HEK293 (cell line): Measurements from ENCODE around the gene MSI2.
A peak's percentile ranks its signal among the peaks of the same experiment; 100 is the strongest.

Experiments used
- CTCF ChIA-PET: fragments of 350-600 bp; formaldehyde crosslinking; extraction: SDS; loops from one replicate; lab custom pipeline; 2021; ENCODE audit warnings: antibody characterized with exemption; lab: Yijun Ruan, JAX
- POLR2A ChIA-PET: fragments of 300-600 bp; formaldehyde crosslinking; extraction: SDS; loops from one replicate; lab custom pipeline; 2020; ENCODE audit warnings: antibody characterized with exemption, inconsistent platforms; lab: Yijun Ruan, JAX
- H3K27ac ChIP-seq: fragments of 200-500 bp; sonication (Bioruptor generic); 2 replicates; pipeline ENCODE4 v1.5.1; 2014; ENCODE audit warnings: low read depth, low read length, control low read depth, inconsistent platforms; ENCODE audit errors: extremely low read depth
- H3K36me3 ChIP-seq, 2 experiments: fragments of 200-500 bp in 1 of 2; sonication (Bioruptor generic) in 1 of 2; 1 replicate in 1 of 2; 2 replicates in 1 of 2; pipeline ENCODE4 v1.5.1; 2014 to 2017; ENCODE audit warnings: inconsistent platforms in 2 of 2, low read length in 2 of 2; ENCODE audit not compliant: control insufficient read depth in 2 of 2, insufficient read depth in 1 of 2
- H3K4me1 ChIP-seq: fragments of 200-500 bp; sonication (Bioruptor generic); 2 replicates; pipeline ENCODE4 v1.5.1; 2014; ENCODE audit warnings: mild to moderate bottlenecking, low read length, inconsistent platforms; ENCODE audit not compliant: control insufficient read depth, insufficient read depth
- H3K4me3 ChIP-seq: 2 replicates; pipeline ENCODE4 v1.5.1; 2011; ENCODE audit warnings: low read depth, mild to moderate bottlenecking, control low read depth, low read length, moderate library complexity
- H3K9me3 ChIP-seq: fragments of 200-500 bp; sonication (Bioruptor generic); 2 replicates; pipeline ENCODE4 v1.5.1; 2014; ENCODE audit warnings: low read depth, low read length, inconsistent platforms; ENCODE audit not compliant: control insufficient read depth, insufficient read depth
- BCL6B ChIP-seq: fragments of 450-650 bp; formaldehyde crosslinking; IDR thresholded peaks from 2 replicates; pipeline ENCODE4 v1.5.1; 2017; ENCODE audit warnings: missing biosample characterization, missing genetic modification characterization
- CTCF ChIP-seq: fragments of 450-650 bp; formaldehyde crosslinking; IDR thresholded peaks from 2 replicates; pipeline ENCODE4 v1.5.1; 2016; ENCODE audit warnings: missing biosample characterization, missing genetic modification characterization
- GLI2 ChIP-seq: fragments of 450-650 bp; formaldehyde crosslinking; IDR thresholded peaks from 2 replicates; pipeline ENCODE4; 2017; ENCODE audit warnings: missing biosample characterization, missing genetic modification characterization, low read depth, borderline replicate concordance
- KLF1 ChIP-seq: fragments of 450-650 bp; formaldehyde crosslinking; IDR thresholded peaks from 2 replicates; pipeline ENCODE4 v1.5.1; 2016; ENCODE audit warnings: missing biosample characterization, missing genetic modification characterization
- KLF8 ChIP-seq: fragments of 450-650 bp; formaldehyde crosslinking; IDR thresholded peaks from 2 replicates; pipeline ENCODE4 v1.5.1; 2016; ENCODE audit warnings: missing biosample characterization, missing genetic modification characterization
- PRDM2 ChIP-seq: fragments of 450-650 bp; formaldehyde crosslinking; IDR thresholded peaks from 2 replicates; pipeline ENCODE4 v1.5.1; 2016; ENCODE audit warnings: missing biosample characterization, missing genetic modification characterization, borderline replicate concordance
- SCRT2 ChIP-seq: fragments of 450-650 bp; formaldehyde crosslinking; IDR thresholded peaks from 2 replicates; pipeline ENCODE4 v1.5.1; 2016; ENCODE audit warnings: missing biosample characterization, missing genetic modification characterization
- SP2 ChIP-seq: fragments of 450-650 bp; formaldehyde crosslinking; IDR thresholded peaks from 2 replicates; pipeline ENCODE4 v1.5.1; 2016; ENCODE audit warnings: missing biosample characterization, missing genetic modification characterization
- SP3 ChIP-seq: fragments of 450-650 bp; formaldehyde crosslinking; IDR thresholded peaks from 2 replicates; pipeline ENCODE4 v1.5.1; 2016; ENCODE audit warnings: missing biosample characterization, missing genetic modification characterization
- ZFP3 ChIP-seq: fragments of 450-650 bp; formaldehyde crosslinking; IDR thresholded peaks from 2 replicates; pipeline ENCODE4 v1.5.1; 2016; ENCODE audit warnings: low read depth, missing biosample characterization, missing genetic modification characterization
- ZIC2 ChIP-seq: fragments of 450-650 bp; formaldehyde crosslinking; IDR thresholded peaks from 2 replicates; pipeline ENCODE4 v1.5.1; 2016; ENCODE audit warnings: missing biosample characterization, missing genetic modification characterization
- ZNF146 ChIP-seq: fragments of 450-650 bp; formaldehyde crosslinking; IDR thresholded peaks from 2 replicates; pipeline ENCODE4 v1.5.1; 2016; ENCODE audit warnings: missing biosample characterization, missing genetic modification characterization
- ZNF239 ChIP-seq: fragments of 450-650 bp; formaldehyde crosslinking; IDR thresholded peaks from 2 replicates; pipeline ENCODE4 v1.5.1; 2016; ENCODE audit warnings: missing biosample characterization, missing genetic modification characterization
- ZNF433 ChIP-seq: fragments of 450-650 bp; formaldehyde crosslinking; IDR thresholded peaks from 2 replicates; pipeline ENCODE4 v1.5.1; 2016; ENCODE audit warnings: missing biosample characterization, missing genetic modification characterization, low read depth
- ZNF621 ChIP-seq: fragments of 450-650 bp; formaldehyde crosslinking; IDR thresholded peaks from 2 replicates; pipeline ENCODE4 v1.5.1; 2017; ENCODE audit warnings: missing biosample characterization, missing genetic modification characterization
- ZNF623 ChIP-seq: fragments of 450-650 bp; formaldehyde crosslinking; IDR thresholded peaks from 2 replicates; pipeline ENCODE4 v1.5.1; 2016; ENCODE audit warnings: missing biosample characterization, missing genetic modification characterization
- ZNF664 ChIP-seq: fragments of 450-650 bp; formaldehyde crosslinking; IDR thresholded peaks from 2 replicates; pipeline ENCODE4 v1.5.1; 2016; ENCODE audit warnings: missing biosample characterization, missing genetic modification characterization
- ZNF704 ChIP-seq: fragments of 450-650 bp; formaldehyde crosslinking; IDR thresholded peaks from 2 replicates; pipeline ENCODE4 v1.5.1; 2016; ENCODE audit warnings: missing biosample characterization, missing genetic modification characterization

Gene MSI2

GRCh38 chr17:57454729-57455062 lies 198.4 kb downstream of the MSI2 start:
- TF ChIP-seq ZNF623 (tag by site-specific recombination), result no peak
- no peak for TF ChIP-seq ZNF239
- no peak for TF ChIP-seq BCL6B (tag by site-specific recombination)
- TF ChIP-seq PRDM2 (tag by site-specific recombination), result no peak
- no peak for TF ChIP-seq ZNF704 (tag by site-specific recombination)
- TF ChIP-seq SP3 (tag by site-specific recombination), result no peak
- no peak for TF ChIP-seq KLF8
- no peak for TF ChIP-seq SCRT2 (tag by site-specific recombination)
- TF ChIP-seq ZFP3 (tag by site-specific recombination), result no peak
- no peak for TF ChIP-seq ZNF433 (tag by site-specific recombination)
- Histone ChIP-seq H3K36me3 (peaks cover 0 to 2% of the 10 kb centered on the region in 2 experiments; a peak in 1 of 3 replicates), H3K9me3 (no peaks in the 10 kb centered on the region), H3K4me3 (no peak overlapping the region), H3K4me1 (no peaks in the 10 kb centered on the region), H3K27ac (no peak overlapping the region)
- ChIA-PET CTCF (no interaction called here), POLR2A (no interaction called here)

- CTCF ChIA-PET, result no interaction called here
- Histone ChIP-seq H3K36me3 (peaks cover 0 to 2% of the 10 kb centered on the region in 2 experiments; a peak in 1 of 3 replicates), H3K4me1 (no peaks in the 10 kb centered on the region), H3K4me3 (no peak overlapping the region), H3K27ac (no peak overlapping the region), H3K9me3 (no peaks in the 10 kb centered on the region)
- POLR2A ChIA-PET, result no interaction called here
- no peak for TF ChIP-seq KLF1 (tag by site-specific recombination)
- TF ChIP-seq ZNF146 (tag by site-specific recombination), result no peak
- no peak for TF ChIP-seq ZNF664 (tag by site-specific recombination)
- TF ChIP-seq ZNF621 (tag by site-specific recombination), result no peak
- 0 out of 2 replicates have a peak, but pooled peaks have one; percentile 37 for TF ChIP-seq ZIC2 (tag by site-specific recombination)
- TF ChIP-seq GLI2 (tag by site-specific recombination), result no peak
- no peak for TF ChIP-seq SP2
- TF ChIP-seq CTCF (tag by site-specific recombination), result no peak
Observed at GRCh38 chr17:57455063-57455914, 199.0 kb downstream of the MSI2 start.
